ENCODE results near the gene ZNF76. TPM values are rescaled to one million over a fixed set of nuclear protein-coding genes. Genes with fewer than 3 reads are reported as not detected.
"Not testable (repeated sequence)": the region's sequence is repeated elsewhere in the genome, so short reads cannot be mapped to it uniquely, and the experiment has no call there.

Gene ZNF76
- total and polyA plus RNA-seq, 2 donors (not counting 3 experiments of a cell fraction or from before 2014, with no cell fraction given), result 27.9 to 34.6 TPM

DNA sequence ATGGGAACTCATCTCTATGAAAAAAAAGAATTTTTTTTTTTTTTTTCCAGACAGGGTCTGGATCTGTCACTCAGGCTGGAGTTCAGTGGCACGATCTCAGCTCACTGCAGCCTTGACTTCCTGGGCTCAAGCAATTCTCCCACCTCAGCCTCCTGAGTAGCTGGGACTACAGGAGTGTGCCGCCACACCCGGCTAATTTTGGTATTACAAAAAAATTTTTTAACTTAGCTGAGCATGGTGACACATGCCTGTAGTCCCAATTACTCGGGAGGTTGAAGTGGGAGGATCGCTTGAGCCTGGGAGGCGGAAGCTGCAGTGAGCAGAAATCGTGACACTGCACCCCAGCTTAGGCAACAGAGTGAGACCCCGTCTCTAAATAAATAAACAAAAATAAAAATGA lies 45.6 kb downstream of the ZNF76 start:
- POLR2A ChIA-PET, result no interaction called here
- BruUV-seq (replicated peaks), result no TSS peak

GRCh38 chr6:35307138-35307537 lies 47.6 kb downstream of the ZNF76 start:
- H3K36me3 ChIP-seq (ENCODE audit: control insufficient read depth in 2 of 2, extremely low read depth in 1 of 2, insufficient read depth in 2 of 2, low read length in 2 of 2); BruUV-seq (replicated peaks); POLR2A ChIA-PET; FAIRE-seq; H3K4me2 ChIP-seq (ENCODE audit: insufficient read depth, low read length); H3K9me3 ChIP-seq (replicated peaks; ENCODE audit: control insufficient read depth, insufficient read depth, low read length); H2AFZ ChIP-seq (ENCODE audit: low read depth, low read length); H3K79me2 ChIP-seq (ENCODE audit: control insufficient read depth, insufficient read depth, low read length); intact Hi-C loops (cut with micrococcal nuclease); H4K20me1 ChIP-seq (replicated peaks; ENCODE audit: control insufficient read depth, extremely low read depth, insufficient read depth, low read length); CTCF ChIA-PET; H3K4me3 ChIP-seq (replicated peaks in 1 of 3; ENCODE audit: insufficient read depth in 1 of 3, low read depth in 1 of 3, low read length in 3 of 3); dilution Hi-C loops (cut with MboI; ENCODE audit: extremely low pct_ligation_motif_present, low sequenced_read_pairs); H3K9me1 ChIP-seq (replicated peaks; ENCODE audit: control insufficient read depth, extremely low read depth, insufficient read depth, low read length); H3K27ac ChIP-seq (ENCODE audit: insufficient read depth, low read depth, low read length); H3K9ac ChIP-seq (replicated peaks; ENCODE audit: extremely low read depth, insufficient read depth, low read length); DNase-seq (ENCODE audit: low read depth, low spot score); H3K27me3 ChIP-seq (ENCODE audit: control insufficient read depth in 2 of 2, insufficient read depth in 2 of 2, low read length in 2 of 2): not testable (repeated sequence)
- H3K4me1 ChIP-seq (ENCODE audit: control insufficient read depth, extremely low read depth, insufficient read depth, low read length), result peaks cover 12% of the 10 kb centered on the region

More for the DNA sequence above, 45.6 kb downstream of the ZNF76 start:
- H3K4me1 ChIP-seq (ENCODE audit: control insufficient read depth, extremely low read depth, insufficient read depth, low read length), result peaks cover 7% of the 10 kb centered on the region
- DNase-seq (ENCODE audit: low read depth, low spot score), result no peak
- no peak overlapping the region for H3K27ac ChIP-seq (ENCODE audit: insufficient read depth, low read depth, low read length)
- H3K9me3 ChIP-seq (replicated peaks; ENCODE audit: control insufficient read depth, insufficient read depth, low read length), result no peaks in the 10 kb centered on the region
- H3K36me3 ChIP-seq (ENCODE audit: control insufficient read depth in 2 of 2, extremely low read depth in 1 of 2, insufficient read depth in 2 of 2, low read length in 2 of 2), result no peaks in the 10 kb centered on the region
- H3K9me1 ChIP-seq (replicated peaks; ENCODE audit: control insufficient read depth, extremely low read depth, insufficient read depth, low read length), result no peaks in the 10 kb centered on the region
- TF ChIP-seq GATA2 (IDR thresholded peaks at IDR 0.05; ENCODE audit: insufficient read depth, insufficient read length, low read depth, low read length), result no peak
- no peak for TF ChIP-seq CTCF (IDR thresholded peaks at IDR 0.05; ENCODE audit: extremely low read depth in 1 of 2, insufficient read depth in 1 of 2, low read depth in 1 of 2, low read length in 2 of 2)
- TF ChIP-seq EZH2 (IDR thresholded peaks at IDR 0.05; ENCODE audit: borderline replicate concordance, low read depth, low read length, severe bottlenecking), result no peak
- TF ChIP-seq MYC (IDR thresholded peaks at IDR 0.05; ENCODE audit: low read depth, low read length), result no peak
- no peak for TF ChIP-seq FOS (IDR thresholded peaks at IDR 0.05; ENCODE audit: borderline replicate concordance, insufficient read depth, low read length)
- TF ChIP-seq POLR2A (IDR thresholded peaks at IDR 0.05; ENCODE audit: low read depth, low read length), result no peak
- no peak for TF ChIP-seq MAX (IDR thresholded peaks at IDR 0.05; ENCODE audit: insufficient read depth, insufficient read length)
- H2AFZ ChIP-seq (ENCODE audit: low read depth, low read length), result no peak overlapping the region
- no peaks in the 10 kb centered on the region for H3K79me2 ChIP-seq (ENCODE audit: control insufficient read depth, insufficient read depth, low read length)
- no peak overlapping the region for H3K9ac ChIP-seq (replicated peaks; ENCODE audit: extremely low read depth, insufficient read depth, low read length)
- H3K27me3 ChIP-seq (ENCODE audit: control insufficient read depth in 2 of 2, insufficient read depth in 2 of 2, low read length in 2 of 2), result no peaks in the 10 kb centered on the region
- no peaks in the 10 kb centered on the region for H4K20me1 ChIP-seq (replicated peaks; ENCODE audit: control insufficient read depth, extremely low read depth, insufficient read depth, low read length)
- FAIRE-seq, result no peak
- H3K4me2 ChIP-seq (ENCODE audit: insufficient read depth, low read length), result no peak overlapping the region
- CTCF ChIA-PET, result interaction anchor here (0.8 kb wide), 1 partner anchor 217 kb away, joined by 3 read pairs; no protein-coding TSS in a partner anchor
- H3K4me3 ChIP-seq (replicated peaks in 1 of 3; ENCODE audit: insufficient read depth in 1 of 3, low read depth in 1 of 3, low read length in 3 of 3), result no peak overlapping the region
- intact Hi-C loops (cut with micrococcal nuclease) (no loop called here), dilution Hi-C loops (cut with MboI; ENCODE audit: extremely low pct_ligation_motif_present, low sequenced_read_pairs) (no loop called here)

- FAIRE-seq; H3K27ac ChIP-seq (ENCODE audit: insufficient read depth, low read depth, low read length); H4K20me1 ChIP-seq (replicated peaks; ENCODE audit: control insufficient read depth, extremely low read depth, insufficient read depth, low read length); dilution Hi-C loops (cut with MboI; ENCODE audit: extremely low pct_ligation_motif_present, low sequenced_read_pairs); H3K4me2 ChIP-seq (ENCODE audit: insufficient read depth, low read length); H3K4me3 ChIP-seq (replicated peaks in 1 of 3; ENCODE audit: insufficient read depth in 1 of 3, low read depth in 1 of 3, low read length in 3 of 3); H3K36me3 ChIP-seq (ENCODE audit: control insufficient read depth in 2 of 2, extremely low read depth in 1 of 2, insufficient read depth in 2 of 2, low read length in 2 of 2); BruUV-seq (replicated peaks); H3K27me3 ChIP-seq (ENCODE audit: control insufficient read depth in 2 of 2, insufficient read depth in 2 of 2, low read length in 2 of 2); H3K4me1 ChIP-seq (ENCODE audit: control insufficient read depth, extremely low read depth, insufficient read depth, low read length); H3K9me1 ChIP-seq (replicated peaks; ENCODE audit: control insufficient read depth, extremely low read depth, insufficient read depth, low read length); H3K79me2 ChIP-seq (ENCODE audit: control insufficient read depth, insufficient read depth, low read length); H3K9me3 ChIP-seq (replicated peaks; ENCODE audit: control insufficient read depth, insufficient read depth, low read length); POLR2A ChIA-PET; H3K9ac ChIP-seq (replicated peaks; ENCODE audit: extremely low read depth, insufficient read depth, low read length); intact Hi-C loops (cut with micrococcal nuclease); H2AFZ ChIP-seq (ENCODE audit: low read depth, low read length); DNase-seq (ENCODE audit: low read depth, low spot score): not testable (repeated sequence)
- CTCF ChIA-PET, result interaction anchor here (1.4 kb wide), 1 partner anchor 11 kb away, joined by 5 read pairs; the partner anchor contains the start of gene DEF6
Measured at GRCh38 chr6:35308543-35308942, 49.0 kb downstream of the ZNF76 start.
